A673 (cell line): ENCODE results near the gene CENPT. TPM values are rescaled to one million over a fixed set of nuclear protein-coding genes. Genes with fewer than 3 reads are reported as not detected.

ENCODE experiments used
- BruUV-seq: library from RNA; stranded (reverse); fragments of 400-500 nt; replicated peaks from 2 replicates; lab custom pipeline; 2021; lab: Mats Ljungman, UMichigan
- CTCF ChIA-PET: fragments of 300-600 bp; sonication (Branson Sonifier 250); formaldehyde crosslinking; loops from one replicate; lab custom pipeline; 2022; ENCODE audit warnings: antibody characterized with exemption; lab: Charles Lee
- POLR2A ChIA-PET: fragments of 300-600 bp; sonication (Branson Sonifier 250); formaldehyde crosslinking; loops from one replicate; lab custom pipeline; 2022; ENCODE audit warnings: antibody characterized with exemption; ENCODE audit not compliant: low non-redundant PET; lab: Charles Lee
- DNase-seq: peaks from one replicate; pipeline ENCODE4 v3.0.0-alpha.2; 2015; ENCODE audit warnings: low spot score
- H3K27ac ChIP-seq: fragments of 200-600 bp; sonication (generic); 2 replicates; pipeline ENCODE4 v1.5.1; 2016; ENCODE audit warnings: mixed run types, low read depth, mild to moderate bottlenecking, mixed read lengths, antibody characterized with exemption, low read length; ENCODE audit not compliant: poor library complexity, severe bottlenecking
- H3K27me3 ChIP-seq: fragments of 200-600 bp; sonication (generic); replicated peaks from 2 replicates; pipeline ENCODE4 v1.6.1; 2017; ENCODE audit warnings: mixed run types, low read depth, mild to moderate bottlenecking, mixed read lengths, antibody characterized with exemption, low read length; ENCODE audit not compliant: insufficient read depth, poor library complexity
- H3K36me3 ChIP-seq: fragments of 200-600 bp; sonication (generic); 2 replicates; pipeline ENCODE4 v1.6.1; 2016; ENCODE audit warnings: mixed run types, mild to moderate bottlenecking, mixed read lengths, antibody characterized with exemption, low read length; ENCODE audit not compliant: insufficient read depth, poor library complexity, severe bottlenecking
- H3K4me1 ChIP-seq: fragments of 200-600 bp; sonication (generic); 2 replicates; pipeline ENCODE4 v1.6.1; 2017; ENCODE audit warnings: mixed run types, mild to moderate bottlenecking, mixed read lengths, antibody characterized with exemption, low read length; ENCODE audit not compliant: insufficient read depth, poor library complexity, severe bottlenecking
- H3K4me3 ChIP-seq: fragments of 200-600 bp; sonication (generic); 2 replicates; pipeline ENCODE4 v1.5.1; 2016; ENCODE audit warnings: low read depth, mixed run types, mild to moderate bottlenecking, mixed read lengths, low read length; ENCODE audit not compliant: poor library complexity, severe bottlenecking
- H3K9me3 ChIP-seq: fragments of 200-600 bp; sonication (generic); 2 replicates; pipeline ENCODE4 v1.6.1; 2016; ENCODE audit warnings: mixed run types, low read depth, mild to moderate bottlenecking, mixed read lengths, antibody characterized with exemption, low read length; ENCODE audit not compliant: poor library complexity, severe bottlenecking
- CTCF ChIP-seq: fragments of 300-800, 200-600 bp; sonication (generic); conservative IDR thresholded peaks from 2 replicates; pipeline ENCODE4 v1.5.1; 2017; ENCODE audit warnings: low read depth, mild to moderate bottlenecking, antibody characterized with exemption, low read length, moderate library complexity, mixed read lengths
- EZH2 ChIP-seq: fragments of 200-600 bp; sonication (generic); IDR thresholded peaks from 2 replicates; pipeline ENCODE4 v1.6.1; 2017; ENCODE audit warnings: borderline replicate concordance, low read depth, mild to moderate bottlenecking, mixed read lengths, antibody characterized with exemption, low read length; ENCODE audit not compliant: poor library complexity, severe bottlenecking
- intact Hi-C: fragments of 100-400 bp; cut with micrococcal nuclease; formaldehyde crosslinking; loops from one replicate; pipeline ENCODE4 v1.10.0; 2022; ENCODE audit not compliant: unreplicated experiment
- total RNA-seq: library from RNA; stranded (reverse); gene quantifications from 2 replicates; pipeline ENCODE4 v1.2.3, GENCODE V29; 2021

Gene CENPT
- total RNA-seq, 1 experiment from 2014 or later = 52.9 TPM

- BruUV-seq = no TSS peak
- ChIA-PET POLR2A (no interaction called here), CTCF (interaction anchor here (0.6 to 2.4 kb wide), 8 partner anchors 8 to 364 kb away, joined by 3 to 15 read pairs (median 6); partner anchors contain the start of genes CTRL and PSKH1)
- Histone ChIP-seq H3K4me3 (no peak within 1 kb of the TSS), H3K36me3 (peaks cover 47% of the 10 kb centered on the region), H3K27ac (peak within 1 kb of the TSS; percentile 34), H3K4me1 (peaks cover 11% of the 10 kb centered on the region), H3K9me3 (no peaks in the 10 kb centered on the region), H3K27me3 (no peaks in the 10 kb centered on the region)
- TF ChIP-seq CTCF = no peak
- TF ChIP-seq EZH2 = no peak
- intact Hi-C loops = no loop called here
- peak; percentile 95 for DNase-seq
These were observed 37.2 kb upstream of the CENPT start, which contains the start of gene NRN1L for GRCh38 chr16:67884684-67885083. Gene NRN1L, plus strand, starts transcription at chr16:67884885. Its CDS starts 19 bp downstream, at chr16:67884904.

- intact Hi-C loops = loop anchor here (1.0 kb wide), 1 partner anchor 44 kb away; no protein-coding TSS in a partner anchor
- DNase-seq = peak; percentile 57
- Histone ChIP-seq H3K36me3 (peaks cover 55% of the 10 kb centered on the region), H3K27me3 (no peaks in the 10 kb centered on the region), H3K4me1 (peaks cover 11% of the 10 kb centered on the region), H3K4me3 (no peak overlapping the region), H3K27ac (no peak overlapping the region), H3K9me3 (no peaks in the 10 kb centered on the region)
- POLR2A ChIA-PET = no interaction called here
- no TSS peak for BruUV-seq
- CTCF ChIA-PET = interaction anchor here (0.6 to 2.4 kb wide), 9 partner anchors 9 to 422 kb away, joined by 3 to 15 read pairs (median 6); partner anchors contain the start of genes CTRL and PSKH1
- TF ChIP-seq CTCF (peak; percentile 93), EZH2 (no peak)
These were observed 36.4 kb upstream of the CENPT start for GRCh38 chr16:67883872-67884261.

- no TSS peak for BruUV-seq
- peaks cover 61% of the 10 kb centered on the region for H3K36me3 ChIP-seq
- H3K4me1 ChIP-seq = peaks cover 11% of the 10 kb centered on the region
- H3K27ac ChIP-seq = no peak overlapping the region
- intact Hi-C loops = loop anchor here (1.0 kb wide), 1 partner anchor 45 kb away; no protein-coding TSS in a partner anchor
- H3K27me3 ChIP-seq = no peaks in the 10 kb centered on the region
- no peak for DNase-seq
- ChIA-PET CTCF (interaction anchor here (0.5 to 2.4 kb wide), 6 partner anchors 9 to 362 kb away, joined by 3 to 15 read pairs (median 4); partner anchors contain the start of gene PSKH1), POLR2A (no interaction called here)
- H3K4me3 ChIP-seq = no peak overlapping the region
- TF ChIP-seq EZH2 (no peak), CTCF (no peak)
- H3K9me3 ChIP-seq = no peaks in the 10 kb centered on the region
These were observed 35.8 kb upstream of the CENPT start for GRCh38 chr16:67883146-67883871.
